GM21367 (cell line): ENCODE results near the gene PEX14.

ENCODE experiments used
- ATAC-seq: cut with Tn5 transposase; IDR thresholded peaks from one replicate; pipeline ENCODE4 v1.9.1; 2021; ENCODE audit not compliant: unreplicated experiment

Gene PEX14

DNA sequence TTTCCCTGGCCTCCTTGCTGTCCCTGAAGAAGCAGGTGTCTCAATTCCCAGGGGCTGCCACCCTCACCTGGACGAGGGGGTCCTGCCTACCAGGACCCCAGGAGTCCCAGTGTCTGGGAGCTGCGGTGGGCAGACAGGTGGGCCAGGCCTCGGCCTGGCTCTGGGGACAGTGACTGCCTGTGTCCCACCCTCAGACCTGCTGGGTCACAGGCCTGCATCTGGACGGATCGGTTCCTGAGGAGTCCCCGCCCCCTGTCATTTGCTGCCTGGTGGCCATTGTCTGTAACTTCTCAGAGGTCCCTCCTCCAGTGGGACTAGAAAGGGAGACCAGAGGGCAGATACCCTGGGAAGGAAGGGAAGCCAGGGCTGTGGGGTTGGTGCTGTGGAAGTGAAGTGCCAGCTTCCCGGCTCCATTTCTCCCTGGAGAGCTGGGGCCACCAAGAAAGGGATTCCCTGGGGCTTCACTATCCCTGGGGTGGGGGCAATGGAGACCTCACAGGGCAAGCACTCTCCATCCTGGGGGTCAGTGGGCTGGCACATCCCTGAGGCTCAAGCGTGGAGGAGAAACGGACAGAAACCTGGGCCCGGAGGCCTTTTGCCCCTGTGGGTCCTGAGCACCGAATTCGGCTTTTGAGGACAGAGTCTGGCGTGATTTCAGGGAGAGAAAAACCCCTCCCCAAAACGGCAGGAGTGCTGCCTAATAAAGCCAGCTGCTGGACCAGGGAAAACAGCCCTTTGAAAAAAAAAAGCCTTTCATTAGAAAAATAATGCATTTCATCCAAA, 157.3 kb downstream of the PEX14 start:
- ATAC-seq = no peak

DNA sequence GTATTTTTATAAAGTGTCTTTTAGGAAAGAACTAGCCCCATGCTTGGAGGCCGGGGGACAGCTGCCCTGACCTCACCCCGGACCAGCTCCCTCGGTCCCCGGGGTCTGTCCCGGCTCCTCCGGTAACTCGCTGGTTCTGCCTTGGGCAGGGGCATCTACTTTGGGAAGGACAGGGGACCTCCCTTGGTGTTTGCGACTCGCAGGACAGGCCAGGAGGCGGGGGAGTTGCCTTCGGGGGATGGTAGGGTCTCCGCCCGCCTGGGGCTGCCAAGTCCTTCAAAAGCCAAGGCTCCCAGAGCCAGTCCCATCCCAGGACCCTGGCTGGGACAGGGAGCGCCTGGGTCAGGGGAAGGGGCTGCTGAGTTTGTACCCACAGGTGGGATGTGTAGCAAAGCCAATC, 157.9 kb downstream of the PEX14 start:
- ATAC-seq = no peak

DNA sequence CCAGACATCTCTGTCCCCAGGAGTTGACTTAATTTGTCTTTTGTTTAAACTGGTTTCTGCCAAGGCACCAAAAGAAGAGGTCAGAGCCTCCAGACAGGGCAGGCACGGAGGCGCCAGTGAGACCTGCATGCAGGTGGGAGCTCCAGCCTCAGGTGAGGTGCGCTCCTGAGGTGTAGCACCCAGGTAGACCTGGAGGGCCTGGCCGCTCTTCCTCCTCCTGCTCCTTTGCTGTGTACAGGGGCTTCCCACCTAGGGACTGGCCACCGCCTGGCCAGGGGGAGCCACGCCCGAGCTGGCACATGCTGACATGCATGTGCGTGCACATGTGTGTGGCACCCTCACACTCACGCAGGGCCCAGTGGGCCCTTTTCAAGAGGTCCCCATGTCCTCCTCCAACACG, 158.7 kb downstream of the PEX14 start:
- no peak for ATAC-seq

DNA sequence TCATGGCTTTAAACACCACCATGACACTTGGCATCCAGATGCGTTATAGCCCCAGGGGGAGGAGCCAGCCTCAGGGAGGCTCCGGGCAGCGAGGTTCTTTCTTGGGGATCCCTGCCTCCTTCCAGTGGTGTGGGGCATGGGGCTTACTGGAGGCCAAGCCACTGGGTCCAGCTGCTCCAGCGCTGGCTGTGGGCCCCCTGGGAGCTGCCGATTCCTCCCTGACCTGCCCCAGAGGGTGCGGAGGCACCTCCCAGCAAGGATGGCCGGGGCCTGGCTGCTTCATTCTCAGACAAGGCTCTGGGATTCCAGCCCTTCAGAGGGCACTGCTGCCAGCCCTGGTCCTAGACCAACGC, 159.3 kb downstream of the PEX14 start:
- no peak for ATAC-seq

DNA sequence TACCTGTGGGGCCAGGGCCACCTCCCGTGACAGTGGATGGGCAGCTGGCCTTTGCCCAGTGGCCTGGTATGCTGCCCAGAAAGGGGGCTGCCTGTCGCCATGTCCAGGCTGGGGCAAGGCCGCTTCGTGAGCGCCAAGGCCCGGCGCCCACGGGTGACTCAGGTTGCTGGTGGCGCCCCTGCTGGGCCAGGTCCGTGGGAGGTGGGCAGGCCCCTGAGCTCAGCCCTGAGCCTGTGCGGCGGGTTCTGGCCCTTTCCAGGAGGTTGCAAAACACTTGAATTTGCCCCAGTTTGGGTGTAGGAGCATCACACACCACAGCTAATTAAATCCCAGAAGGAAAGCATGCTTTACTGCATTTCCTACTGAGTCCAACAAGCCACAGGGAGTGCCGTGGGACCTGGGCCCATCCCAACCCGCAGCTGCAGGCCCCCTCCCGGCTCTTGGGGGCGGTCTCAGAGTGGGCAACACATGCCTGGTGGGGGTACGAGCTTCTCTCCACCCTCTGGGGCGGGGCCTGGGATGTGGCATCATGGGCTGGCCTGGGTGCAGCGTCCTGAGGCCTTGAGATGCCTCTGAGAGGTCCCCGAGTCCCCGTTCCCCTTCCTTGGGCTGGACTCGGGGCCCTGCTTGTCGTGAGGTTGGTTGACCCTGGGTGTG, 159.8 kb downstream of the PEX14 start:
- no peak for ATAC-seq

DNA sequence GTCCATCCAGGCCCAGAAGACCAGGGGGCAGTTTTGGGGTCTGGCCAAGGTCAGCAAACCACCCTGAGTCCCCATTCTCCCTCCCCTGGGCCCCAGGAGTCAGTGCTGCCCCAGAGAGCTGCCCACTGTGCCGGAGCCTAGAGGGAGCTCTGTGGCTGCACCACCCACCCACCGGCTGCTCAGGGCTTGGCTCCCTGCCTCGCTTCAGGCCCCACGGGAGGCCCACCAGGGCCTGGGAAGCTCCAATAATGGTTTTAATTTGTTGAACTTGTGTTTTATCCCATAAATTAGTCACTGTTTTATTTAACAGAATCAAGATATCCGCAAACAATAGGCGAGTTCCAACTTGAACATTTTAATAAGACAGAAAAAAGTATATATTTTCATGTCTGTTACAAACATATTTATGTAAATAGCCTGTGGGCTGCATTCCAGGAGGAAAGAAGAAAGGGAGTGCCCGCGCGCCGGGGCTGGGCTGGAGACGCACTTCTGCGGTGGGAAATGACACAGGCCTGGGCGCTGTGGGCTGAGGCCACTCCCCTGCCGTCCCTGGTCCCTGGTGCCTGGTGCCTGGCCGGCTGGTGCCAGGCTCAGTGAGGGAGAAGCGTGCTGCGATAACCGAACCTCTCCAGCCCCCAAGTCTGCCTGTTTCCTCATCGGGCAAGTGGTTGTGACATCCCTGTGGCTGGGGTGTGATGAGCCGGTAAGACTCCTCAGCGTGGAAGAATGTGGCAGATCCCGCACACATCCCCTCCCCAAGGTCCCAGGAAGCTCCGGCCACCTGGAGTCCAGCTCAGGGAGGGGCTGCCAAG, 160.5 kb downstream of the PEX14 start:
- ATAC-seq = no peak

DNA sequence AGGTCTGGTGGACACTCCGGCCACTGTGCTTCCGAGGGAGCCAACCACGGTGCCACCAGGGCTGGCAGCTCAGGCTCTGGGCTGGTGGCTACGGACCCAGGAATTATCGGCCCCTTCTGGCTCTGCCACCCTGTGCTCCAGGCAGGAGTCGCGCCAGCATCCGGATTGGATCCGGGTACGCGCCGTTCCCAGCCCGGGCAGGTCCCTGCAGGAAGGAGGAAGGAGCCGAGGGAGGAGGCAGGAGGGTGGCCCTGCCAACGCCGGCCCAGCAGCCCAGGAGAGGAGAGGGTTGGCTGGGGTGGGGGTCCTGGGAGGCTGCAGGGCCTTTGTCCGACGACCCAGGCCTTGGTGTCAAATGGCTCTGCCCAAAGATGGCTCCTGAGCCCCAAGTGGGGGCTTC, 161.2 kb downstream of the PEX14 start:
- ATAC-seq = no peak

DNA sequence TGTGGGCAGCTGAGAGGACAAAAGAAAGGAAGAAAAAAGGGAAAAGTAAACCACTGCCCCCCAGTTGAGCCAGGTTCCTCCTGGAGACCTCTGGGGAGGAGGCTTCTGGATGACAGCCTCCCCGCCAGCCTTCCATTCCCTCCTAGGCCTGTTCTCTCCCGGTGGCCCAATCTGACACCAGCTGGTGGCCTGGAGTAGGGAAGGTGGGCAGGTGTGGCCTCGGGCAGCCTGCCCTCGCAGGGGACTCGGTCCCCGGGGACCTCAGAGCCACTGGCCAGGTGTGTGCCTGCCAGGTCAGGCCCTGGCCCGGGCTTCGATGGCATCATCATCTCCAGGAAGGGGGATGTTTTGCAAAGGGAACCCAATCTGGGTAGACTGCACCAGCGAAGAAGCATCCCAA, 162.7 kb downstream of the PEX14 start:
- no peak for ATAC-seq

DNA sequence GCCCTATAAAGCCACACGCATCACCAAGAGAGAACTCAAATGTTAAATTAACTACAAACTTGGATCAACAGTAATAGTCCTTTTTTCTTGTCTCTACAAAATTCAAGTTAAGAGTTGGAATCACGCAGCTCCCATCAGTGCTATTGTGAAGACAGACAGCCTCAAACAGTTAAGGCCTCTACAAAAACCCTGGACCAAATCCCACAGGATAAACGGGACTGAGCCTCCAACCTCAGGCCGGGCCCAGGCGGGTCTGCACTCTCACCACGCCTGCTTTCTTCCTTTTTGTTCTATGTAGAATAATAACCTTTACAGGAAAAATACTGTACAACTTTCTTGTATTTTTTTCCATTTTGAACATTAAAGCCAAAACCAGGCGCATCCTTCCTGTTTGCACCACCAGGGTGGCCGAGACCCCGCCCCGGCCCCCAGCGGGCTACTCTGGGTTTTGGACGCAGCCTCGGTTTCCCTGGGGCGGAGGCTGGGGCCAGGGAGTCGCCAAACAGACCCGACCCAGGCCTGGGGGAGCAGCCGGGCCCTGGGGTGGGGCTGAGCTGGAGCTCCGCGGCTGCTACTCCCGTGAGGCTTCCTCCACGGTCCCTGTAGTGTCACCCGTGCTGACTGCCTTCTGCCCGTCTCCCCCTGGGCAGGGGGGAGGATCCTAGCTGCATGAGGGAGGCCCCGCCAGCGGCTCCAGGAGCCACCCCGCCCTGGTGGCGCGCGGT, 163.2 kb downstream of the PEX14 start:
- ATAC-seq = no peak

DNA sequence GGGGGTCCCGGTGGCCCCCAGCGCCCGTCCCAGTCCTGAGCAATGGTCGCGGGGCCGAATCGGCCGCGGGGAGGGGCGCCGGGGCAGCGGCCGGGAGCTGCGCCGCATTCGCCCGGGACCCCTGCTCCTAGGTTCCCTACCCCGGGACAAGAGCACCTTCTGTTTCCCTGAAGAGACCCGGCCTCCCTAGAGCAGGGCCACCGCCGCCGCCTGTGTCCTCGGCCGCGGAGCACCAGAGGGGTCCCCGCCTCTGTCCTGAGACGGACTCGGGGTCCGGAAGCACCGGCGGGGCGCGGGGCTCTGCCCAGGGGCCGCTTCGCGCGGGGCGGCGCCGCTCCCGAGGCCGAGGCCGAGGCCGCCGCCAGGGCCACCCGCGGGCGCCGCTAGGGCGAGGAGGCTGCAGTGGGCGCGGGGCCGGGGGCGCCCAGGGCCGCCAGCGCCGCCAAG, 163.8 kb downstream of the PEX14 start:
- ATAC-seq = no peak

DNA sequence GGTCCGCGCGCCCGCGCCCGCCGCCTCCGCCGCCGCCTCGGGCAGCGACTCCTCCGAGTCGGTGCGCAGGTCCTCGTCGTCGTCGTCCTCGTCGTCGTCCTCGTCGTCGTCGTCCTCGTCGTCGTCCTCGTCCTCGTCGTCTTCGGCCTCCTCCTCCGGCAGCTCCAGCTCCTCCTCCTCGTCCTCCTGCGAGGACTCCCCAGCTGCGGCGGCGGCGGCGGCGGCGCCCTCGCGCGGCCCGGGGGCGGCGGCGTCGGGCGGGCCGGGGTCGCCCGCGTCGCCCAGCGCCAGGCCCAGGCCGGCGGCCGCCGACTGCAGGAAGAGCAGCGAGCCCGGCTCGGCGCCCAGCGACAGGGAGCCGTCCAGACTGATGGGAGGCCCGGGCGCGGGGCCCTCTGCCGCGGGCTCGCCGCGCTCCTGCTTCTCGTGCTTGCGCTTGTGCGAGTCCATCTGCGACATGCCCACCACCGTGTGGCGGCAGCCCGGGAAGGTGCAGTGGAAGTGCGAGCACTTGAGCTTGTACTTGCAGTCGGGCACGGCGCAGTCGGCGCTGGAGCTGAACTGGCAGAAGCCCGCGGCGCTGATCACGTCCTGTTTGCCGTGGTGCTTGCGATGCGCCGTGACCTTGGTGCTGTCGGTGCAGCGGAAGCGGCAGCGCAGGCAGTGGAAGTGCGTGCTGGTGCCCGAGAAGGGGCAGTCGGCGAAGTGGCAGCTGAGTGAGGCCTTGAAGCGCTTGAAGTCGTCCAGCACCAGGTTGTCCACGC, 164.4 kb downstream of the PEX14 start:
- no peak for ATAC-seq

DNA sequence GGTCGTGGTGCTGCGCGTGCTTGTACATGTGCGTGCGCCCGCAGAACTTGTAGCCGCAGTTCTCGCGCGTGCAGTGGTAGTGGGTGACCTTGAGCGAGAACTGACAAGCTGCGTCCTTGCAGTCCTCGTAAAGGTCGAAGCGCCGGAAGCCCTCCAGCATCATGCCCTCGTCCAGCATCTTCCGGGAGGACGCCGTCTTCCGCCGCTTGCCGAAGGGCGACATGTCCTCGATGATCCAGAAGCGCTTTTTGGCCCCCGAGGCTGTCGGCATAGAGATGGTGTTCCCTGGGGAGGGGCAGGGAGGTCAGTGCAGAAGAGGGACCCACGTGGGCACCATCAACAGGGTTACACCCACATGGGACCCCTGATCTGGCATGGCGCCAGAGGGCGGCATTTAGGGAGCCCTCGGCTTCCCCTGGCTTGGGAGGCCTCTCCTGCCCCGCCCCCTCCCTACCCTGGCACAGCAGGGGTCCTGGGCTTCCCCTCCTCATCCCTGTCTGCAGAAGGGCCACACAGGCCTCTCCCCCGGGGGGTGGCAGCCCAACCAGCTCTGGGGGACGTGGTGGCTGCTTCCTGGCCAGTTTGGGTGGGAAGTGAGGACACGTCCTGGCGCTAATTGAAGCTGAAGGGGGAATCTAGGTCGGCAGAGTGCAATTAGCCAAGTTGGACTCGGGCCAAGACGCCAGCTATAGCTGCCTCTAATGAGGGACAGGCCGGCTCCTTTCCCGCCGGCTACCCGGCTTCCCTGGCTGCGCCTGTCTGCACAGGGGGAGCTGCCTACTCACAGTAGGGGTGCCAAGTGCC, 165.2 kb downstream of the PEX14 start:
- ATAC-seq = no peak

DNA sequence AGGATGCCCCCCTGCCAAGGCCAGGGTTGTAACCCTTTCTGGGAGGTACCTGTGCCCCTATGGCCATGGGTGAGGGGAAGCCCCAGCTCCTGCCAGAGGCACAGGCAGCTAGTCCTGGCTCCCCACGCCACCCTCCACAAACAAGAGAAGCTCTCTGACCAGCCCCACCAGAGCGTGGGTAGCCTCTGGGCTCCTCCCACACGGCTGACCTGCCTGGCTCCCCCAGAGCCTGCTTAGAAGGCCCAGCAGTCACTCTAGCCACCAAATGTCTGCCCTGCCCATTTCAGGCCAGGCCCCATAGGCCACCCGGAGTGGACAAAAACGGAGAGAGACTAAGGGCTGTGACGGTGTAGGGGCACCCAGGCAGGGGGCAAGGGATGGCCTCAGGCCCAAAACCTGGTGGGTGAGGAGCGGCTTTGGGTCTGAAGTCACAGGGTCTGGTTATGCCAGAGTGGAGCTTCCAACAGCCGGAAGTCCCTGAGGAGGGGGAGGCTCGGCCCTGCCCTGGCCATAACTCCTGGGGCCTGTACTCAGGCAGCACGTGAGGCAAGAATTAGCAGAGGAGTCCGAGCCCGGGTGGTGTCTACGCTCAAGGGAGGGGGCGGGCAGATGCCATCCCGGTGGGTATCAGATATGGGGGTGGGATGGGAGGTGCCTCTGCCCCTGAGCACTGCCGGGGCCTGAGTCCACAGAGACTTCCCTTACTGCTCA, 166.2 kb downstream of the PEX14 start:
- ATAC-seq = no peak

DNA sequence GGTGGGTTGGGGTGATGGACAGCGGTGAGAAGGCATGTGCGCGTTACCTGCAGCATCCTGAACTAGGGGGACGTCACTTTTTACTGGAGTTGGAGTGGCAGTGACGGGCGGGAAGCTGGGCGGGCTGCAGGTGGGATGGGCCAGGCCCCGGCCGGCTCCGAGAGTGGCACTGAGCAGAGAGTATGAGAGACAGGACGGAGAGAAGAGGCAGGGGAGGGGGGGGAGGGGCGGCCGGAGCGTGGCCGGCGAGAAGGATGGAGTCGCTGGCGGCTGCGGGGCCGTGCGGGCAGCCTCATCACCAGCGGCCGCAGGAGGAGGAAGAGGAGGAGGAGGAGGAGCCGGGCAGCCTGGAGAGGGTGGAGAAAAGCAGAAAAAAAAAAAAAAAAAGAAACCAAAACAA, 167.2 kb downstream of the PEX14 start:
- no peak for ATAC-seq

DNA sequence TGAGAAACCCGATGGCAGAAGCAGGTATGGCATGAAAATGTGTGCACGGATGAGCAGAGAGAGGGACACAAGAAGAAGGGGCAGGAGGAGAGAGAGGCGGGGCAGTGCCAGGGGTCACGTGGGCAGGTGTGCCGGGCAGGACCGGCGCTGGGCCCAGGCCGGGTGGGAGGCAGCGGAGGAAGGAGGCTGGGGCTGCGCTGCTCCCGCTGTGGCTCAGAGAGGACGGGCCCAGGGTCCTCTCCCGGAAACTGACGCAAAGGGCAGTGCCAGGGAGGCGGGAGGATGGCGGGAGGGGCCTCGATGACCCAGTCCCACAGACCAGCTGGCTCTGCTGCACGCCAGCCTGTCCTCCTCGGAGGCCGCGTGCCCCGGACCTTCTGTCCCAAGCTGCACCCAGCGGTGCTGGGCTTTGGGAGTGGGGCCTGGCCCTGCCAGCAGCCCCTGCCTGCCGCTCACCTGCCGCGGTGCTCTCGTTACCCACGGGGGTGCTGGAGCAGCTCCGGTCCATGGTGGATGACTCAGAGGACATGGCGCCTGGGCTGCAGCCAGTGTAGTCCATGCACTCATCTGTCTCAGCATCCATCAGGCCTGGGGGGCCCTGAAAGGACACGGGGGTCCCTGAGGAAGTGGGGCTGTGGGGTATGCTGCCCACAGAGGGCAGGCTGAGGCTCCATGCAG, 167.8 kb downstream of the PEX14 start:
- no peak for ATAC-seq

DNA sequence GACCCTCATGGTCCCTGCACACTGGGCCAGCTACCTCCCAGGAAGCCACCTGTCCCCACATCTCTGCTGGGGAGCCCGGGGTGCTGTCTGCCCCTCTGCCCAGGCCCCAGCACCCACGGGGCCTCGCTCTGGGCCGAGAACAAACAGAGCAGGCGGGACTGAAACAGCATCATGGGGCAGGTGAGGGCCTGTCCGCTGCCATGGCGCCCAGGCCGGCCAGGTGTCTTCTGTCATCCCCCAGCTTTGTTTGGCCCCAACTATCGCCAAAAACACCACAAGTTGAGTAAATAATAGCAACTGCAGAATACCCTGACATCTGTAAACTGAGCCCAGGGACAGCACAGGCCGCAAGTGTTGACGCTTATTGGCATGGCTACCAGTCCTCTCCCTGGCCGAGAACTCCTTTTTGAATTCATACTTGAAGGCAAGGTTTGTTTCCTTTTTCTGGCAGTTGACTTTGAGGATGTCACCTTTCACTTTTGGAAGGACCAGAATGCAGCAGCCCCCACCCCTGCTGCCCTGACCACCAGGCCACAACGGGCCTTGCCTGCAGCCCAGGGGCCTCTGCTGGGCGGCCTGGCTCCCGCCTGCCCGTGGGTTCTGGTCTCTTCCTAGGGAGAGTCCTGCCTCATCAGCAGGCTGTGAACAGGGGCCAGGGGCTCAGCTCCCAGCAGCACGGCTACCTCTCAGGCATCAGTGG, 169.0 kb downstream of the PEX14 start:
- ATAC-seq = no peak

DNA sequence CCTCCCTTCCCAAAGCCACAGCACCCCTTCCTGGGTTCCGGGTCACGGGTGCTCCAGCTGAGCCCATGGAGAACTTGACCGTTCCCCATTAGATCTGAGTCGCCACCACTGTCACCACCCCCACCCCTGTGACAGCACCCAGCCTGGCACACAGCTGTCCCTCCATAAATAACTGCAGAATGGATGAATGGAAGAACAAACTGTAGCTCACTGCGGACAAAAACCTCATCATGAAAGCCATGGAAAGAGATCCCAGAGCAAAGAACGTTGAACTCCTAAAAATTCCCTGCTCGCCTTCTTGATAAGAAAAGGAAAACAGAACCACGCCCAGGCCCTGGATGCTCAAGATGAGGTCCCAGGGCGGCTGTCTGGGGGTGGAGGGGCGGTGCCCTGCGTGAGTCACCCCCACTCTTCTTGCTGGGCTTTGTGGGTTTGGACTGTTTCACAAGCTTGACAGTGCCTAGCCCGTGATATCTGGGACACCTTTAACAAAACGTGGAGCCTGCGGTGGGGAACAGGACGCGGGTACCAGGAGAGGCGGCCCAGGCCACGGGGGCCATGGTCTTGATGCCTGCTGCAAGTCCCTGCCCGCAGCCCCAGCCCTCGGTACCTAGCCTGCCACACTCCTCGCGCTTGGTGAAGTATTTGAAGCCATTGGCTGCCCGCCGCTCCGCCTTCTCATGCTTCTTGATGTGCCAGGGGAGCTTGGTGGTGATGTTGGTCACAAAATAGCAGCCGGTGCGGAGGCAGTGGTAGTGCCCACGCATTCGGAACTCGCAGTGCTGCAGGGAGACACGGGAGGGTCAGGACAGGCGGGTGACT, 169.8 kb downstream of the PEX14 start:
- ATAC-seq = no peak
